AG09319 (cell line): ENCODE data around the gene ADPRH.
"Not testable (repeated sequence)": the region's sequence is repeated elsewhere in the genome, so short reads cannot be mapped to it uniquely, and the experiment has no call there.

Experiments used
- DNase-seq: peaks from one replicate; pipeline ENCODE4 v3.0.0-alpha.2; 2010; ENCODE audit warnings: low read depth; ENCODE audit errors: extremely low read depth
- CTCF ChIP-seq: IDR thresholded peaks from 2 replicates; pipeline ENCODE4 v1.5.1; 2011; ENCODE audit warnings: low read depth, mild to moderate bottlenecking, inconsistent platforms, low read length, moderate library complexity

Gene ADPRH

GRCh38 chr3:119590706-119591105 is 11.4 kb downstream of the ADPRH start:
- no peak for TF ChIP-seq CTCF
- DNase-seq = no peak

GRCh38 chr3:119592861-119593260 is 13.6 kb downstream of the ADPRH start:
- no peak for DNase-seq
- no peak for TF ChIP-seq CTCF

- DNase-seq = no peak
- no peak for TF ChIP-seq CTCF
These were observed 14.8 kb downstream of the ADPRH start for GRCh38 chr3:119594066-119594465.

DNA sequence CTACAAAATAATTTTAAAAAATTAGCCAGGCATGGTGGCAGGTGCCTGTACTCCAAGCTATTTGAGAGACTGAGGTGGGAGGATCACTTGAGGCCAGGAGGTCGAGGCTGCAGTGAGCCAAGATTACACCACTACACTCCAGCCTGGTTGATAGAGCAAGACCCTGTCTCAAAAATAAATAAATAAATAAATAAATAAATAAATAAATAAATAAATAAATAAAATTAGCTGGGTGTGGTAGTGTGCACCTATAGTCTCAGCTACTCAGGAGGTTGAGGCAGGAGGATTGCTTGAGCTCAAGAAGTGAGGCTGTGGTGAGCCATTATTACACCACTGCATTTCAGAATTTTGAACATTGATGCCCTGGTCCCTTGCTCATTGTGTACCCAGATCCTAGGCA is 15.6 kb downstream of the ADPRH start:
- not testable (repeated sequence) for DNase-seq

GRCh38 chr3:119595639-119596334 is 16.5 kb downstream of the ADPRH start:
- no peak for TF ChIP-seq CTCF
- no peak for DNase-seq

DNA sequence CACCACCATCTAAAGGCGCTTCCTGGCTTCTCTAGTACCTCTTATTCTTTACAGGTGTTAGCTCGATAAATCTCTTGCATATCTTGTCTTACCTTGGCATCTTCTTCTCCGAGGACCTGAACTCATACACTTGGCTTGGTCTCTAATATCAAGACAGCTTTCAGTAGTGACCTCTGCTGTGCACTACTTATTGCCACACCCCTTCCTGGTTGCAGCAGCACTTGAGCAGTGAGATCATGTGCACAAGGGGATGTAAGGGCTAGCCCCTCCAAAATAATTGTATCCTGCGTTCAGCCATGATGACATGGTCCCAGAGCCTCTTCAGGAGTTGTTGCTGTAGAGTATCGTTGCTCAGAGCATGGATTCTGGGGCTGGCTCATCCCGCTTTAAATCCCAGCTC is 17.1 kb downstream of the ADPRH start:
- no peak for TF ChIP-seq CTCF

DNA sequence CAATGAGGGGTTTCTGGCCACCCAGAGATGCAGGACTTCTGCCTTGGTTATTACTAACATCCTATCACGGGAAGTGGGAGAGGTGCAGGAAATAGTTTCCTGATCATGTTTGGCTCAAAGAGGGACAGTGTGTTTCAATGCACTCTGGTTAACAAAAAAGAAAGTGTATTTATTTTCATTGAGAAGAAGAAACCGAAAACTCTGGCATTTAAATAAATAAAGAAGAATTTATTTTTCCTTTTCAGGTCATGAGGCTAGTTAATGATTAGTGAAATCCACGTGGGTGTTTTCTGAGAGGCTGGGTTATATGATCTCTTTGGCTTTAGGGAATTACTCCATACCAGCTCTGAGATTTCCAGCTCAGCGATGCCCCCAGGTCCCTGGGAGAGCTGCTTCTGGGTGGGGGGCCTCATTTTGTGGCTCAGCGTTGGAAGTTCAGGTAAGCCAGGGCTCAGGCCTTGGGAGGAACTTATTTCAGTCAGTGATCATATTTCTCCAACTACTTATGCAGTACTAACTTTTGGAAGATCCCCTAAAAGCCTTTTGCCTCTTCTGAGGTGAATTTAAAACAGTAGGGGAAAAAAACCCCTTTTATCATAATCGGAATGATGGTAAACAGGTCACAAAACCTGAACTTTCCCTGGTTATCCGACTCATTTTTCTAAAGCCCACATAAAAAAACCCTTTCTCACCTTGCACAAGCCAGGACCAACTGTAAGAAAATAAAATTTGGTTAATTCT is 18.4 kb downstream of the ADPRH start, which contains the start of gene PLA1A:
PLA1A (plus strand) TSS at position 338 of the 741 bp plus-strand sequence; CDS start at position 367, 29 bp downstream.
- TF ChIP-seq CTCF = no peak
- no peak for DNase-seq

More for the DNA sequence above, 17.1 kb downstream of the ADPRH start:
- DNase-seq = no peak
